ENCODE measurements around the gene IFNGR2.

IFNGR2 gene

DNA sequence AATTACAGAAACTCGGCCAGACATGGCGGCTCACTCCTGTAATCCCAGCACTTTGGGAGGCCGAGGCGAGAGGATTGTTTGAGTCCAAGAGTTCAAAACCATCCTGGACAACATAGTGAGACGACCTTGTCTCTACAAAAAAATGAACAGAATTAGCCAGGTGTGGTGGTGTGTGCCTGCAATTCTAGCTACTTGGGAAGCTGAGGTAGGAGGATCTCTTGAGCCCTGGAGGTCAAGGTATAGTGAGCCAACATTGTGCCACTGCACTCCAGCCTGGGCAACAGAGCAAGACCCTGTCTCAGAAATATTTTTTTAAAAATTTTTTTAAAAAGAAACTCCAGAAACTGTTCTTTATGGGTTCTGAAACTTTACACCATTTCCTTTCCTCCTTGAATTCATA lies 38.4 kb upstream of the IFNGR2 start:
- TF ChIP-seq, protein P1, sequence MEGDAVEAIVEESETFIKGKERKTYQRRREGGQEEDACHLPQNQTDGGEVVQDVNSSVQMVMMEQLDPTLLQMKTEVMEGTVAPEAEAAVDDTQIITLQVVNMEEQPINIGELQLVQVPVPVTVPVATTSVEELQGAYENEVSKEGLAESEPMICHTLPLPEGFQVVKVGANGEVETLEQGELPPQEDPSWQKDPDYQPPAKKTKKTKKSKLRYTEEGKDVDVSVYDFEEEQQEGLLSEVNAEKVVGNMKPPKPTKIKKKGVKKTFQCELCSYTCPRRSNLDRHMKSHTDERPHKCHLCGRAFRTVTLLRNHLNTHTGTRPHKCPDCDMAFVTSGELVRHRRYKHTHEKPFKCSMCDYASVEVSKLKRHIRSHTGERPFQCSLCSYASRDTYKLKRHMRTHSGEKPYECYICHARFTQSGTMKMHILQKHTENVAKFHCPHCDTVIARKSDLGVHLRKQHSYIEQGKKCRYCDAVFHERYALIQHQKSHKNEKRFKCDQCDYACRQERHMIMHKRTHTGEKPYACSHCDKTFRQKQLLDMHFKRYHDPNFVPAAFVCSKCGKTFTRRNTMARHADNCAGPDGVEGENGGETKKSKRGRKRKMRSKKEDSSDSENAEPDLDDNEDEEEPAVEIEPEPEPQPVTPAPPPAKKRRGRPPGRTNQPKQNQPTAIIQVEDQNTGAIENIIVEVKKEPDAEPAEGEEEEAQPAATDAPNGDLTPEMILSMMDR (IDR thresholded peaks at IDR 0.05; ENCODE audit: poor library complexity, severe bottlenecking), result no peak
- H3K36me3 ChIP-seq (ENCODE audit: low read depth), result no peaks in the 10 kb centered on the region

DNA sequence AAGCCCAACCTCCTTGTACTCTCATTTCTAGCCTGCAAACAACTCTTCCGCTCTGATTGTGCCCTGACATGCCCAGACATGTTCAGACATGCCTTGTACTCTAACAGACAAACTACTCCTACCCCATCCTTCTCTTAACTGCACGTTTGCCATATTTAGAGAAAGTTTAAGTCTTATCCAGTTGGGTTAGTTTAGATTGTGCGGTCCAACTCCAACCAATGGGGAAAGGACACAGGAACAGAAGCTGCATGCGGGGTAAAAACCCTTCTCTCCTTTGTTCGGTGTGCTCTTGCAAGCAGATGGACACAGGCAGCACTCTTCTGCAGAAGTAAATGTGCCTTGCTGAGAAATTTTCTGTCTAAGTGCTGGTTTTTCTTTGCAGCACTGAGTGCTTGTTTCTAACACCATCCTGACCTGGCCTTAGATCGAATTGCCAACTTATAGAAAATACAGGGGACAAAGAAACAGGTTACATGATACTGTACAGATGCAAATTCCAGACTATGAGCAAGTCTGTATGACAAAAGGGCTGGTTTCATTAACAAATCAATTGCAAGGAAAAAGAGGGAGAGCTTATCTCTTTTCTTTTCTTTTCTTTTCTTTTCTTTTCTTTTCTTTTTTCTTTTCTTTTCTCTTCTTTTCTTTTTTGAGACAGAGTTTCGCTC lies 35.8 kb upstream of the IFNGR2 start:
- H3K27me3 ChIP-seq (ENCODE audit: insufficient read depth, poor library complexity, severe bottlenecking), result no peaks in the 10 kb centered on the region
- no peak overlapping the region for H3K27ac ChIP-seq (ENCODE audit: poor library complexity, severe bottlenecking)
- no peaks in the 10 kb centered on the region for H3K36me3 ChIP-seq (ENCODE audit: low read depth)
- no peak overlapping the region for H3K4me3 ChIP-seq (ENCODE audit: severe bottlenecking)
- TF ChIP-seq, protein P1 (IDR thresholded peaks at IDR 0.05; ENCODE audit: poor library complexity, severe bottlenecking), result no peak
- no peaks in the 10 kb centered on the region for H3K4me1 ChIP-seq (ENCODE audit: insufficient read depth, poor library complexity, severe bottlenecking)
- no peak for ATAC-seq (ENCODE audit: low read depth)
- peaks cover 14% of the 10 kb centered on the region for H3K9me3 ChIP-seq (ENCODE audit: severe bottlenecking)
- no peak for DNase-seq (ENCODE audit: low spot score)

More for the DNA sequence above, 38.4 kb upstream of the IFNGR2 start:
- no peak for ATAC-seq (ENCODE audit: low read depth)
- H3K4me3 ChIP-seq (ENCODE audit: severe bottlenecking), result no peak overlapping the region
- H3K4me1 ChIP-seq (ENCODE audit: insufficient read depth, poor library complexity, severe bottlenecking), result peaks cover 15% of the 10 kb centered on the region
- H3K27me3 ChIP-seq (ENCODE audit: insufficient read depth, poor library complexity, severe bottlenecking), result no peaks in the 10 kb centered on the region
- no peak for DNase-seq (ENCODE audit: low spot score)
- no peak overlapping the region for H3K27ac ChIP-seq (ENCODE audit: poor library complexity, severe bottlenecking)
- peaks cover 14% of the 10 kb centered on the region for H3K9me3 ChIP-seq (ENCODE audit: severe bottlenecking)

DNA sequence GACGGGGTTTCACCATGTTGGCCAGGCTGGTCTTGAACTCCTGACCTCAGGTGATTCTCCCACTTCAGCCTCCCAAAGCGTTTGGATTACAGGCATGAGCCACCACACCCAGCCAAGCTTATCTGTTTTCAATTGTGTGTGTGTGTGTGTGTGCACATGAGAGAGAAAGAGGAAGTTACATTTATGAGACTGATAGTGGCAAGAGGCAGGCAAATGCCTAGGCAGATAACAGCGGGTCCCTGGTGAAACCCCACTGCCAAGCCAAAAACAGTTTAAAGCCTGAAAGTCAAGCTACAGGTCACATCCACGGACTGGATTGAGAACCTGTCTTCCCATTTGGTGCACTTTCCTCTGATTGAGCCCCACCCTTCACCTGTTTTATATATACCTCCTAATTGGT lies 35.1 kb upstream of the IFNGR2 start:
- no peak overlapping the region for H3K4me3 ChIP-seq (ENCODE audit: severe bottlenecking)
- ATAC-seq (ENCODE audit: low read depth) (no peak), DNase-seq (ENCODE audit: low spot score) (no peak)
- TF ChIP-seq, protein P1 (IDR thresholded peaks at IDR 0.05; ENCODE audit: poor library complexity, severe bottlenecking), result no peak
- H3K9me3 ChIP-seq (ENCODE audit: severe bottlenecking), result peaks cover 14% of the 10 kb centered on the region
- no peak overlapping the region for H3K27ac ChIP-seq (ENCODE audit: poor library complexity, severe bottlenecking)
- H3K4me1 ChIP-seq (ENCODE audit: insufficient read depth, poor library complexity, severe bottlenecking), result no peaks in the 10 kb centered on the region
- H3K27me3 ChIP-seq (ENCODE audit: insufficient read depth, poor library complexity, severe bottlenecking), result no peaks in the 10 kb centered on the region
- H3K36me3 ChIP-seq (ENCODE audit: low read depth), result no peaks in the 10 kb centered on the region

DNA sequence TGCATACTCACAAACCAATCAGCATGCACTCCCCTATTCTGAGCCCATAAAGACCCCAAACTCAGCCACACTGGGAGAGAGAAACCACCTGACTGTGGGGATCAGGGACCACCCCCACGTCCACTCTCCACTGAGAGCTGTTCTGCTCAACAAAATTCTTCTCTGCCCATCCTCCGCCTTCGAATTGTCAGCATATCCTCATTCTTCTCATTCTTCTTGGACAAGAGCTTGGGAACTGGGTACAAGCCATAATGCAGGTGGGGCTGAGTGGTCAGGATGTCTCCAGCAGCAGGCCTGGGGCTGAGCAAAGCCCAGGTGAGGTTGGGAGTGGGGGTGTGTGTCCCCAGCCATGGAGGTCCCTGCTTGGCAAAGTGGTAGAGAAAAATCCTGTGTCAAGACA lies 34.6 kb upstream of the IFNGR2 start:
- ATAC-seq (ENCODE audit: low read depth), result no peak
- no peaks in the 10 kb centered on the region for H3K4me1 ChIP-seq (ENCODE audit: insufficient read depth, poor library complexity, severe bottlenecking)

DNA sequence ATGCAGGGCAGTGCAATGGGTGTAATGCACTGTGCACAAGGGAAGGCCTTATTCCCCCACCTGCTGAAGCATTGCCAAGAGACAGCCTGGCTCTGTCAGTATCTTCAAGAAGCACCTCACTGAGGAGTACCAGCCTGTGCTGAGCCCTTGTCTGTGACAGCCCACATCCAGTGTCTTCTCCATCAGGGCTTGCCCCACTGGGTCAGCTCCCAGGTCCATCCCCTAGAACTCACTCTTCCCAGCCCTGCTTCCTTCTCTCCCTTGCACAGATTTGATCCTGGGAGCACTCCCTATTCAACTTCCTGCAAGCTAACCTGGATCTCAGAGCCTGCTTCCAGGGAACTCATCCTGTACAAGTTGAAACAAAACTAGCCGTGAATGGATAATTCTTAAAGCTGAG lies 33.6 kb upstream of the IFNGR2 start:
- Histone ChIP-seq H3K27me3 (ENCODE audit: insufficient read depth, poor library complexity, severe bottlenecking) (no peaks in the 10 kb centered on the region), H3K9me3 (ENCODE audit: severe bottlenecking) (peaks cover 14% of the 10 kb centered on the region), H3K27ac (ENCODE audit: poor library complexity, severe bottlenecking) (no peak overlapping the region), H3K36me3 (ENCODE audit: low read depth) (no peaks in the 10 kb centered on the region), H3K4me1 (ENCODE audit: insufficient read depth, poor library complexity, severe bottlenecking) (peaks cover 5% of the 10 kb centered on the region), H3K4me3 (ENCODE audit: severe bottlenecking) (no peak overlapping the region)
- ATAC-seq (ENCODE audit: low read depth) (no peak), DNase-seq (ENCODE audit: low spot score) (no peak)
- TF ChIP-seq, protein P1 (IDR thresholded peaks at IDR 0.05; ENCODE audit: poor library complexity, severe bottlenecking), result no peak

More for the DNA sequence above, 34.6 kb upstream of the IFNGR2 start:
- no peak for DNase-seq (ENCODE audit: low spot score)
- Histone ChIP-seq H3K36me3 (ENCODE audit: low read depth) (no peaks in the 10 kb centered on the region), H3K27me3 (ENCODE audit: insufficient read depth, poor library complexity, severe bottlenecking) (no peaks in the 10 kb centered on the region), H3K4me3 (ENCODE audit: severe bottlenecking) (no peak overlapping the region), H3K9me3 (ENCODE audit: severe bottlenecking) (peaks cover 14% of the 10 kb centered on the region), H3K27ac (ENCODE audit: poor library complexity, severe bottlenecking) (no peak overlapping the region)
- TF ChIP-seq, protein P1 (IDR thresholded peaks at IDR 0.05; ENCODE audit: poor library complexity, severe bottlenecking), result no peak

All from RWPE2 (cell line).